Fibroblast of the aortic adventitia (primary cell): ENCODE measurements around the gene MAP4K2. TPM values are rescaled to one million over a fixed set of nuclear protein-coding genes. Genes with fewer than 3 reads are reported as not detected.

ENCODE experiments used
- DNase-seq: peaks from one replicate; pipeline ENCODE4 v3.0.0-alpha.2; 2010; ENCODE audit warnings: low read depth
- H3K4me3 ChIP-seq: 2 replicates; pipeline ENCODE4 v1.5.1; 2011; ENCODE audit warnings: low read depth, mild to moderate bottlenecking, control low read depth, low read length, moderate library complexity
- total RNA-seq: library from RNA; depleted of rRNA; stranded (reverse); fragments of >200 nt; gene quantifications from 2 replicates; pipeline ENCODE4 v1.2.3, GENCODE V29; 2012; ENCODE audit warnings: low replicate concordance
- TF ChIP-seq, protein P1 (sequence below): IDR thresholded peaks from 2 replicates; pipeline ENCODE4 v1.5.1; 2011; ENCODE audit warnings: mild to moderate bottlenecking, low read length, control low read depth, inconsistent platforms; ENCODE audit not compliant: insufficient read depth

MAP4K2 gene
- total RNA-seq, 1 donor = 9.6 TPM

GRCh38 chr11:64765291-64765850, 37.6 kb downstream of the MAP4K2 start:
- no peak overlapping the region for H3K4me3 ChIP-seq
- no peak for DNase-seq
- TF ChIP-seq, protein P1, sequence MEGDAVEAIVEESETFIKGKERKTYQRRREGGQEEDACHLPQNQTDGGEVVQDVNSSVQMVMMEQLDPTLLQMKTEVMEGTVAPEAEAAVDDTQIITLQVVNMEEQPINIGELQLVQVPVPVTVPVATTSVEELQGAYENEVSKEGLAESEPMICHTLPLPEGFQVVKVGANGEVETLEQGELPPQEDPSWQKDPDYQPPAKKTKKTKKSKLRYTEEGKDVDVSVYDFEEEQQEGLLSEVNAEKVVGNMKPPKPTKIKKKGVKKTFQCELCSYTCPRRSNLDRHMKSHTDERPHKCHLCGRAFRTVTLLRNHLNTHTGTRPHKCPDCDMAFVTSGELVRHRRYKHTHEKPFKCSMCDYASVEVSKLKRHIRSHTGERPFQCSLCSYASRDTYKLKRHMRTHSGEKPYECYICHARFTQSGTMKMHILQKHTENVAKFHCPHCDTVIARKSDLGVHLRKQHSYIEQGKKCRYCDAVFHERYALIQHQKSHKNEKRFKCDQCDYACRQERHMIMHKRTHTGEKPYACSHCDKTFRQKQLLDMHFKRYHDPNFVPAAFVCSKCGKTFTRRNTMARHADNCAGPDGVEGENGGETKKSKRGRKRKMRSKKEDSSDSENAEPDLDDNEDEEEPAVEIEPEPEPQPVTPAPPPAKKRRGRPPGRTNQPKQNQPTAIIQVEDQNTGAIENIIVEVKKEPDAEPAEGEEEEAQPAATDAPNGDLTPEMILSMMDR = peak; percentile 21

DNA sequence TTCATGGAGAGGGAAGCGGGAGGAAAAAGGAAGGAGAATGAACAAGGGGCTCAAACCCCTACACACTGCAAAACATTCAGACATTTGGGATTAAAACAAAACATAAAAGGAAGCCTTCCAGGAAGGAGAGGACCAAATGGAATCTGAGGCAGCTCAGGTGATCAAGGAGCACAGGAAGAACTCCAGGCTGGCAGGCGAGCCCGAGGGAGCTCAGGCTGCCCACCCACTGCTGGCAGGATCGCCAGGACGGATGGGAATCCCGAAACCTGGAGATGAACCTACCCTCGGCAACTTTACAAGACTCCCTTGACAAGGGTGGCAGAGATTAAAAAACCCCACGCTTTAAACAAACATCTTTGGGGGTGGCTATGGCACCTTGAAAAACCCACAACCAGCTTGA, 38.3 kb downstream of the MAP4K2 start:
- no peak for DNase-seq
- H3K4me3 ChIP-seq = no peak overlapping the region
- TF ChIP-seq, protein P1 = no peak

DNA sequence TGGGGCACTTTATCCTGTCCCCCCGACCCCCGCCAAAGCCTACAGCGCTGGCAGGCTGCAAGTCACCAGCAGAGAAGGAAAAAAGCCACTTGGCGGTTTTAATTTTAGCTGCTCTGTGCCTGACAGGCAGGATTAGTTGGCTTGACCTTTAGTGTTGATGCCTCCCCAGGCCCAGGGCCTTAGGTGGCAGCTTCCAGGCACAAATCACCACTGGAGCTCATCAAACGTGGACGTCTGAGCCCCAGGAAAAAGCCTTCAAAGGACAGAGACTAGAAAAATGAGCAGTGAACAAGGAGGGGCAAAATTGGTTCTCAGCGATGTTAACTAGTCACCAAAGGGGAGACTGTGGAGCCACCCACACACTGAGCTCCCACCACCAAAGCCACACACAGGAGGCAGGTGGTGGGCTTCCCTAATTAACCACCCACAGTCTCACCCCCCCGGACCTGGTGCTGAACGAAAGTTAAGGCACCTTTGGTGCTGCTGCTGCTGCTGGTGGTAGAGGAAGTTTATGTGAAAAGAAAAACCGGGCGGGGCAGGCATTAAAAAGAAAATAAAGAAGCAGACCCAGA, 38.9 kb downstream of the MAP4K2 start:
- no peak for DNase-seq
- TF ChIP-seq, protein P1 = no peak
- H3K4me3 ChIP-seq = no peak overlapping the region

- DNase-seq = no peak
- TF ChIP-seq, protein P1 = no peak
- no peak overlapping the region for H3K4me3 ChIP-seq
These were observed 39.4 kb downstream of the MAP4K2 start for GRCh38 chr11:64763526-64764039.

DNA sequence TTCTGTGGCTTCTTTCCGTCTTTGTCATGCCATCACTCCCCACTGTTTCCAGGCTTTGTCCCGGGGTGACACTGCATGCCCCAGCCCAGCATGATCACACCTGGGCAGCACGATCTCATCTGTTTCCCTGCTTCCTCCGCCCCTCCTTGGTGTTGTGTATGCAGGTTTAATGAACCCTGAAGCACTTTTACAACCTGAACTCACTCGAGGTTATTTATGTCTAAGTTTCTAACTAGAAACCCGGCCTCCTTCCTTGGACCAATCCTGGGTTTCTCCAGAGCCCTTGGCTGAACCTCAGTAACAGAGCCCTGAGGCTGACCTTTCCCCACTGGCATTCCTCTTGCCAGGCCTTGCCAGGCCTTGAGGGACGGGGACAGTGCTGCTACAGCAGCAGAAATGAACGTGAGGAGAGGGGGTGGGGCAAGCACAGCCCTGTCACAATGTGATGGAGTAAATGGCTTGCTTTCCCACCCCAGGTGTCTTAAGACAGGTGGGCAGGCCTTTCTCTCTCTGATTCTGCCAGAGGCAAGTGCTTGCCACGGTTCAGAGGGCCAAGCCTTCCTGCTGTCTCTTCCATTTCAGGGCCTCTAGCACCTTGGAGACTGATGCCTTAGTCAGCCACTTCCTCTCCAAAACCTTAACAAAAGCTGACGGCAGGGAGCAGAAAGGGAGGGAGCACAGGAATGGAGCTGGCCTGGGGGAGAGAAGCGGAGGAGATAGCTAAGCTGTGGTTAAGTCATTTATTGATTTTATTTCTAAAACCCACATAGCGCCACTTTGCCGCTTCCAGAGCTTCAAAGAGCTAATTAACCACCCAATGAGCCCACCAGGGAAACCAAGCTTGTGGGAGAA, 40.1 kb downstream of the MAP4K2 start:
- DNase-seq = peak; percentile 74
- TF ChIP-seq, protein P1 = no peak
- no peak overlapping the region for H3K4me3 ChIP-seq

- TF ChIP-seq, protein P1 = no peak
- H3K4me3 ChIP-seq = no peak overlapping the region
- DNase-seq = no peak
These were observed 40.7 kb downstream of the MAP4K2 start for GRCh38 chr11:64762277-64762673.
